ENCODE results near the gene LEKR1.

The LEKR1 gene

GRCh38 chr3:157086060-157086750, 260.1 kb downstream of the LEKR1 start:
- no peak for DNase-seq

GRCh38 chr3:157086775-157087174, 260.6 kb downstream of the LEKR1 start:
- no peak for DNase-seq

GRCh38 chr3:157087373-157087772, 261.2 kb downstream of the LEKR1 start:
- DNase-seq: no peak

GRCh38 chr3:157087780-157088600, 261.8 kb downstream of the LEKR1 start:
- DNase-seq: no peak

DNA sequence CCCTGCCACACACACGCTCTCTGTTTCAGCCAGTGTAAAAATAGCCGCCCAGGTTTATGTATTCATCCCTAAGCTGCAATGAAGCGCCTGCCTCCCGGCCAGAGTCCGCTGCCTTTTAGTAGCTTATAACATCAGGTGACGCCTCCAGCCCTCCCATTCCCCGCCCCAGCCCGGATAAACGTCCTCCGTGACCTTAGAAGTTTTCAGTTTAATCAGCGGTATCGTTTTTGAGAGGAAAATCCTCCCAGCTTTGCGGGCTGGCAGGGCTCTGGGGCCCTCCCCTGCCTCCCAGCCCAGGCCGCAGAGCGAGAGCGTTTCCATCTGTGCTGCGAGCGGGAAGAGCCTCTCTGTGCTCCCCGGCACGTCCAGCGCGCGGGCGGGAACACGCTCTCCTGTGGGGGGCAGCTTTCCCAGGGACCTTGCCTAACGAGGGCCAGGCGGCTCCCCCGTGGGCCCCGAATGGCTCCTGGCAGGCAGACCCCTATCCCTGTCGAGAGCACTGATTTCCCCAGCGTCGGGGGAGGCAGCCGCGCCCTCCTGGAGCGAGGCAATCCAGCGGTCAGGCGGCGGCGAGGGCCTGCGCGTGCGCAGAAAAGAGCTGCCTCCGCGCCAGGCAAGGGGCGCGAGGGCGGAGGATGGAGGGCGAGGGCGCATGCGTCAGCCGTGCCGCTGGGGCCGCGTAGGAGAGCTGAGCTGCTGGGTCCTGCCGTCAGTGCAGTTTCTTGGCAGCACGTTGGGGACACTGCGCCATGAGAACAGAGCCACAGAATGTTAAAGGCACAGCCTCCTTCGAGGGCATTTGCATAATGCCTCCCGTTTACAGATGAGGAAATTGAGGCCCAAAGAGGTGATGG, 262.7 kb downstream of the LEKR1 start:
- DNase-seq: peak; percentile 89 to 92

DNA sequence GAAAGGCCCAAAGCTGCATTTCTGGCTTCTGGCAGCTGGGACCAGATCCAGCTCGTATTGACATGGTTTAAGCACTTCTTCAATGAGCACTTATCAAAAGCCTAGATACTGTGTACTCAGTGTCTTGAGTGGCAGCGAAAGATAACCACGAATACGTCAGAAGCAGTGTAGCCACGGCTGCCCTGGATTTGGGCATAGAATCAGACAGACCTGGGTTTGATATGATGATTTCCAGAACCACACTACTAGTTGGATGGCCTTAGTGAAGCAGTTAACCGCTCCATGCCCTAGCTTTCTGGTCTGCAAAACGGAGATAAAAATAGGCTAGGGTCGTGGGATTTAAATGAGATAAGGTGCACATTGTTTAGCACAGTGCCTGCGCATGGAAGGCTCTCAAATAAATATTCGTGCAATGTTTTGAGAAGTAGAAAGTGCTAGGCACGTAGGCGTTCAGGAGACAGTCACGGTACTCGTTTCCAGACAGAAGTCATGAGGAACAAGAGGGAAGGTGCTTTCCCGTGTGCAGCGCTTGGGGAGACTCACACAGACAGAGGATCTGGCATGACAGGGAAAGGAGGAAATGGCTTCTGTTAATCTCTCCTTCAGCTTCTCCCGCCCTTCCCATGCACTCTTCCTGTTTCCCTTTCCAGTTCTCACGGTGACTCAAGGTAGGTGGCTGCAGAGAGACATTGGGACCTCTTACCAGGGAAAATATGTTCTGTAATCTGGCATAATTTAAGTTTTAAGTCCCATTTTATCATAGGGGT, 263.5 kb downstream of the LEKR1 start:
- DNase-seq: peak; percentile 15 to 27

GRCh38 chr3:157091083-157091833, 265.1 kb downstream of the LEKR1 start:
- DNase-seq: no peak

- DNase-seq: no peak
Observed at GRCh38 chr3:157092230-157092629, 266.1 kb downstream of the LEKR1 start.

DNA sequence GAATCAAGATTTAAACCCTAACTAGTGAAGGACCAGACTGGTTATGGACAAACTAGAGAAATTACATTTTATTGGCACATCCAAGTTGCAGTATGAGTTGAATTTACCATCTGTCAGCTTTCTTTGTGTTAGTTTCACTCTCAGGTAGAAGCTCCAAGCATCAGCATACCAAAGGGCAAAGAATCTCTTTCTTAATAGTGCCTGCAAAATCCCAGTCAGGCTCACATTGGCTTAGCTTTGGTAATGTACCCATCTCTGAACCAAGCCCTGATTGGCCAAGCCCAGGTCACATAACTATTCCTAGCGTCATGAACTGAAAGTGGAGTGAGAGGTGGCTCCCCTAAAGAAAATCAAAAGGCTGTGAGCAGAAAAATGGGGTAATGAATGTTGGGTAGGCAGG, 266.9 kb downstream of the LEKR1 start:
- no peak for DNase-seq

DNA sequence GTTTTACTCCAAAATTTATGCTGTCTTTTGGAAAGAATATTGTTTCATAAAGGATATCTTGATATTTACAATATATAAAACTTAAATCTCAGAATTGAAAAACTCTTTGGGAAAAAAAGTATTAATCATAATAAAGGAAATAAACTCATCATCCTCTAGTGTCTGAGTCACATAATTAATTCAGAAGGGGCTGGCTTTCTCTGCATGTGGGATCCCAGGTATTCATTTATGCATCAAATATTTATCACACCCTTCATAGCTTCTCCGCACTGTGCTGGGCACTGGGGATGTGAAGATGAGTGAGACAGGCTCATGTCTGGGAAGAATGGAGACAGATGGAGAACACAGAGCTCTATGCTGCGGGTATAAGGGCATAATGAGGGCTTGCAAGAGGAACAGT, 268.1 kb downstream of the LEKR1 start:
- DNase-seq: no peak

GRCh38 chr3:157094751-157095480, 268.8 kb downstream of the LEKR1 start:
- DNase-seq: no peak

Measured in activated CD4-positive, alpha-beta T cell treated with anti-CD3 and anti-CD28 coated beads, Interleukin-2, amount 50 U/mL, for 4 hours (primary cell).